Right lobe of liver (tissue), 6 donors: ENCODE data around the gene SLC49A3. TPM values are rescaled to one million over a fixed set of nuclear protein-coding genes. Genes with fewer than 3 reads are reported as not detected.
A peak's percentile ranks its signal among the peaks of the same experiment; 100 is the strongest.

Source experiments
- ATAC-seq, 4 donors: fragments of 200-7000 bp; cut with Tn5 transposase; one replicate each; pipeline ENCODE4 v1.9.1; 2020; ENCODE audit warnings: mild to moderate bottlenecking in 4 of 4, moderate library complexity in 4 of 4
- DNase-seq, 3 donors: peaks; one replicate each; pipeline ENCODE4 v3.0.0-alpha.2; 2020
- H3K27ac ChIP-seq, 3 donors: fragments of 200-600 bp; one replicate each; pipeline ENCODE4 v1.8.0; 2022
- H3K27me3 ChIP-seq, 2 donors: fragments of 200-600 bp; one replicate each; pipeline ENCODE4 v1.8.0; 2022
- H3K36me3 ChIP-seq, 4 donors: fragments of 200-600 bp; sonication (generic) in 1 of 4; one replicate each; pipeline versions ENCODE4 v1.5.1 to v1.8.0; 2017 to 2022; ENCODE audit warnings: control low read depth in 1 of 4
- H3K4me1 ChIP-seq, 4 donors: fragments of 200-600 bp; sonication (generic) in 1 of 4; one replicate each; pipeline versions ENCODE4 v1.5.1 to v1.8.0; 2017 to 2022; ENCODE audit warnings: control low read depth in 1 of 4
- H3K4me3 ChIP-seq, 3 donors: fragments of 200-600 bp; one replicate each; pipeline ENCODE4 v1.8.0; 2022
- H3K9me3 ChIP-seq, 4 donors: fragments of 200-600 bp; sonication (generic) in 1 of 4; one replicate each; pipeline versions ENCODE4 v1.5.1 to v1.8.0; 2017 to 2022; ENCODE audit warnings: control low read depth in 1 of 4
- POLR2A ChIP-seq: fragments of 450-650 bp; IDR thresholded peaks from one replicate; pipeline ENCODE4 v1.6.1; 2017; ENCODE audit warnings: antibody characterized with exemption, mild to moderate bottlenecking
- WGBS: methylation state at CpG from one replicate; pipeline ENCODE4 v1.1.6; 2018; ENCODE audit warnings: low coverage, low lambda C conversion rate; ENCODE audit not compliant: insufficient coverage; ENCODE audit errors: missing lambda C conversion rate; 5-methylcytosine and 5-hydroxymethylcytosine counted together
- intact Hi-C, 2 donors: fragments of 100-400 bp; cut with DNase I; formaldehyde crosslinking; loops; one replicate each; pipeline versions ENCODE4 v1.11.2 to v1.14.1; 2022
- total RNA-seq, 6 experiments: library from RNA; depleted of rRNA in 2 of 6; stranded (reverse); fragments of >200 nt in 2 of 6; fragmentation: NEBNext Ultra II Directional in 3 of 6; extraction: Animal tissue kit (Norgen Biotek cat#: 25700) in 3 of 6; gene quantifications; one replicate each; pipeline versions ENCODE4 v1.1.0 to v1.2.4, GENCODE V29; 2016 to 2023
- TF ChIP-seq, protein P1 (sequence below), 4 donors: fragments of 200-600 bp in 3 of 4; fragments of 450-650 bp in 1 of 4; IDR thresholded peaks; one replicate each; pipeline versions ENCODE4 v1.5.1 to v1.8.0; 2016 to 2022; ENCODE audit warnings: antibody characterized with exemption in 4 of 4, mild to moderate bottlenecking in 2 of 4
- donor health status: DM: no; HTN: yes; CAD: no.
- donor health status: DM: no; HTN: no; CAD: no.
- donor health status: DM: no; HTN: no; CAD: no.
- donor health status: DM: no; HTN: yes; CAD: no.
- donor health status: DM: no; HTN: yes; CAD: no.

SLC49A3 gene
- total RNA-seq, 6 experiments from 2014 or later, result 2.9 to 9.0 (median 5.2) TPM

DNA sequence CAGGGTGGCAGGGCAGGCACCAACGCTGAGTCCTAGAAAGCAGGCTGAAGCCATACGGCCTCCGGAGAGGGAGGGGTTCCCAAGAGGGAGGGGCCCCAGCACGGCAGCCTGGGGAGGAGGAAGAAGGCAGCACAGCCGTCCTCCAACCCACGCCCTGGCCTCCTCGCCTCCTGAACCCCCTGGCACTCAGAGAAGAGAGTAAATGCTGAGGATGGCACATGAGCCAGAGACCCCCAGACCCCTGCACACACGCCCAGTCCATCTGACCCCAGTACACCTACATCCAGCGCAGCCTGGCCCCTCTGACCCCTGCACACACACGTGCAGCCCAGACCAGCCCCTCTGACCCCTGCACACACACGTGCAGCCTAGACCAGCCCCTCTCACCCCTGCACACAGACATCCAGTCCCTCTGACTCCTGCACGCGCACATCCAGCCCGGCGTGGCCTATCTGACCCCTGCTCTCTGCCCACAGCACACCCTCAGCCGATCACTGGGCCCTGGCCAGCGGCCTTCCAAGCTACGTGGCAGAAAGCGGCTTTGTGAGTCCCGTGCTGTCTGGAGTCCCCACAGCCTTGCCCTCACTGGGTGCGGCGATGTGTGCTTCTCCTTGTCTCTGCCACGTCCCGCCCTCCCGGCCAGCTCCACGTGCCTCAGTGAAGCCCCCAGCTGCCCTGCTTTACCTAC is 33.3 kb downstream of the SLC49A3 start:
- H3K9me3 ChIP-seq, result no peaks in the 10 kb centered on the region
- DNase-seq (peak in 2 of 3 donors; percentile 13 to 39), ATAC-seq (peak in 1 of 4 donors; percentile 6)
- TF ChIP-seq, protein P1, sequence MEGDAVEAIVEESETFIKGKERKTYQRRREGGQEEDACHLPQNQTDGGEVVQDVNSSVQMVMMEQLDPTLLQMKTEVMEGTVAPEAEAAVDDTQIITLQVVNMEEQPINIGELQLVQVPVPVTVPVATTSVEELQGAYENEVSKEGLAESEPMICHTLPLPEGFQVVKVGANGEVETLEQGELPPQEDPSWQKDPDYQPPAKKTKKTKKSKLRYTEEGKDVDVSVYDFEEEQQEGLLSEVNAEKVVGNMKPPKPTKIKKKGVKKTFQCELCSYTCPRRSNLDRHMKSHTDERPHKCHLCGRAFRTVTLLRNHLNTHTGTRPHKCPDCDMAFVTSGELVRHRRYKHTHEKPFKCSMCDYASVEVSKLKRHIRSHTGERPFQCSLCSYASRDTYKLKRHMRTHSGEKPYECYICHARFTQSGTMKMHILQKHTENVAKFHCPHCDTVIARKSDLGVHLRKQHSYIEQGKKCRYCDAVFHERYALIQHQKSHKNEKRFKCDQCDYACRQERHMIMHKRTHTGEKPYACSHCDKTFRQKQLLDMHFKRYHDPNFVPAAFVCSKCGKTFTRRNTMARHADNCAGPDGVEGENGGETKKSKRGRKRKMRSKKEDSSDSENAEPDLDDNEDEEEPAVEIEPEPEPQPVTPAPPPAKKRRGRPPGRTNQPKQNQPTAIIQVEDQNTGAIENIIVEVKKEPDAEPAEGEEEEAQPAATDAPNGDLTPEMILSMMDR (IDR thresholded peaks at IDR 0.05), result no peak
- no peak for TF ChIP-seq POLR2A
- intact Hi-C loops, result no loop called here
- no peaks in the 10 kb centered on the region for H3K4me1 ChIP-seq
- H3K27me3 ChIP-seq, result no peaks in the 10 kb centered on the region
- H3K36me3 ChIP-seq, result no peaks in the 10 kb centered on the region
- no peak overlapping the region for H3K4me3 ChIP-seq
- no peak overlapping the region for H3K27ac ChIP-seq
- WGBS, result no CpG with 5 or more reads among the region's 26 CpGs

DNA sequence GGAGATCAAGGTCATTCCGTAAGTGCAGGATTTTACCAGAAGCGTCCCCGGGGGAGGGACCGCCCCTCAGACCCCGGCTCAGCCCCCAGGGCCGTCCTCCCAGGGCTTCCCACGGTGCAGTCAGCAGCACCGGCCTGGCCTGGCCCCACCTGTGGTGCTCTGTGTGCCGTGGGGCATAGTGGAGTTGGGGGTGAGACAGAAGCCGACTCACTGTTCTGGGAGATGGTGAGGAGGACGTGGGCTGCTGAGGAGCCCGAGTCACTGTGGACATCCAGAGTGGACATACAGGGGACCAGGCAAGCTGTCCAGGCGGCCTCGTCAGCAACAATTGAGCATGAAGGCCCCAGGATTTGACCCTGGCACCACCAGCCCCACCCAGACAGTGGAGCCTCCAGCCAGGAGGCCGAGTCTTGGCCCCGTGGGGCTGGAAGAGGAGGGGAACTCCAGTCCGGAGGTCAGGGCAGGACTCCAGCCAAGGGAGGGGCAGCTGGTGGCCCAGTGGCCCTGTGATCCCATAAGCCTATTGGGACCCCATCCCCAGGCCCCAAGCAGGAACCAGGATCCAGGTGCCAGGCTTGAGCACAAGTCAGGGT is 34.0 kb downstream of the SLC49A3 start:
- intact Hi-C loops, result no loop called here
- H3K9me3 ChIP-seq, result no peaks in the 10 kb centered on the region
- no peaks in the 10 kb centered on the region for H3K36me3 ChIP-seq
- no peak overlapping the region for H3K4me3 ChIP-seq
- TF ChIP-seq, protein P1 (IDR thresholded peaks at IDR 0.05), result no peak
- no peak for TF ChIP-seq POLR2A
- H3K27me3 ChIP-seq, result no peaks in the 10 kb centered on the region
- no peak overlapping the region for H3K27ac ChIP-seq
- ATAC-seq (no peak), DNase-seq (peak in 2 of 3 donors; percentile 12 to 40)
- no peaks in the 10 kb centered on the region for H3K4me1 ChIP-seq
- WGBS, result 45% methylated on average over 4 of the region's 17 CpGs

DNA sequence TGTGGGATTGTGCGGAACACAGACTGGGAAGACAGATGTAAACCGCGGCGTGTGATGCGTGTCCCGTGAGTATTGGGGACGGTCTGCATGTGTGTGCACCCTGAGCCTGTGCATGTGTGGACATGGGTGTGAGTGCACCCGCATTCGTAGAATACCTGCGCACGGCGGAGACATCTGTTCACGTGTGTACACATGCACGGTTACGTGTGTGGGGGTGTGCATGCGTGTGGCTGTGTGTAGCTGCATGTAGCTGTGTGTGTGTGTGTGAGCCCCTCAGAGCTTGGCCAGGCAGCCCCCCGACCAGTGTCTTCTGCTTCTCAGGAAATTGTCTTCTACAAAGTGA is 34.5 kb downstream of the SLC49A3 start:
- Histone ChIP-seq H3K4me1 (no peaks in the 10 kb centered on the region), H3K27me3 (no peaks in the 10 kb centered on the region), H3K9me3 (no peaks in the 10 kb centered on the region), H3K4me3 (no peak overlapping the region), H3K27ac (no peak overlapping the region), H3K36me3 (no peaks in the 10 kb centered on the region)
- intact Hi-C loops, result no loop called here
- DNase-seq (peak in 1 of 3 donors; percentile 46), ATAC-seq (no peak)
- WGBS, result no CpG with 5 or more reads among the region's 17 CpGs
- TF ChIP-seq POLR2A, result no peak
- TF ChIP-seq, protein P1 (IDR thresholded peaks at IDR 0.05), result no peak

DNA sequence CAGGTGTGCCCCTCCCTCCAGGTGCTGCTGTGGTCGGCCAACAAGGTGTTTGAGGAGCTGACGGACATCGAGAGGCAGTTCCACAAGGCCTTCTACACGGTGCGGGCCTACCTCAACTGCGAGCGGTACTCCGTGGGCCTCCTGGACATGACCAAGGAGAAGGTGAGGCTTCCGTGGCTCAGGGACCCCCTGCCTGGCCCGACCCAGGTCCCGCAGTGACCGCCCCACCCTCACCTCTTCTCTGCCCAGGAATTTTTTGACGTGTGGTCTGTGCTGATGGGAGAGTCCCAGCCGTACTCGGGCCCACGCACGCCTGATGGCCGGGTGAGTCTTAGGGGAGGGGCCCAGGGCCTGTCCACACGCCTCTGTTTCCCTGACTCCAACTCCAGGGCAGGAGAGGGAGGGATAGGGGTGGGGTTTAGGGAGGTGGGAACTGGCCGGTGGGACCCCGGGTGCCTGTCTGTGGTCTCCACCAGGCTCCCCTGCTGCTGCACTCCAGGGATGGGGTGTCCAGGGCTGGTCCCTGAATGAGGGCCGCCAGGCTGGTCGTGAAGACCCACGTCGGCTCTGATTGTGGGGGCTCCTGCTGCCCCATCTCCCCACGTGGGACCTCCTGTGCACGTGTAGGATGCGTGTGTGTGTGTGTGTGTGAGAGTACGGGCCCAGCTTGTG is 35.0 kb downstream of the SLC49A3 start:
- no peaks in the 10 kb centered on the region for H3K4me1 ChIP-seq
- H3K27me3 ChIP-seq, result no peaks in the 10 kb centered on the region
- DNase-seq (peak in 2 of 3 donors; percentile 8 to 49), ATAC-seq (no peak)
- 79% methylated on average over 16 of the region's 29 CpGs for WGBS
- no peaks in the 10 kb centered on the region for H3K36me3 ChIP-seq
- no peak overlapping the region for H3K27ac ChIP-seq
- H3K9me3 ChIP-seq, result no peaks in the 10 kb centered on the region
- H3K4me3 ChIP-seq, result no peak overlapping the region
- intact Hi-C loops, result no loop called here
- no peak for TF ChIP-seq POLR2A
- TF ChIP-seq, protein P1 (IDR thresholded peaks at IDR 0.05), result no peak
